ENCODE results near the gene PTGES. TPM values are rescaled to one million over a fixed set of nuclear protein-coding genes. Genes with fewer than 3 reads are reported as not detected.

PTGES gene
- total and polyA plus RNA-seq, 9 of the 15 experiments (the other 6 are each of a cell fraction or from before 2014, with no cell fraction given), result 0.13 TPM; not detected in 8

DNA sequence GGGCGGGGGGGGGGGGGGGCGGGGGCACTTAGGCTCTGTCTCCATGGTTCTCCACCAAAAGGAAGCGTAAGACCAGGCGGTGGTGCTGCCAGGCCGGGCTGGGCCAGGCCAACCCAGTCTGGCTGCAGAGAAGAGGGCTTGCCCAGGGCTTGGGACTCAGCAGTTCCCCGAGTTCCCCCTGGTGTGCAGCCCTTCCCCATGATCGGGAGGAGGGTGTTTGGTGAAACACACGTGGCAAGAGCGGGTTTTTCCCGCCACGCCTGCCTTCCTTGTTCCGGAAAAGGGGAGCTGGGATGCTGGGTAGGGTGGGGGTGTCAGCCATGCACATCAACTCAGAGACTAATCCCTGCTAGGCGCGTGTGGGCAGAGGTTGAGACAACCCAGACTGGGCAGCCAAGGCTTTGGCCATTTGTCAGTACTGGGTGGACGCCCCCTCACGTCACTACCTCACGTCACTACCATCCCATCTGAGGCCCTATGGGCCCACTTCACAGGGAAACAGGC lies 54.5 kb downstream of the PTGES start (continued):
- TF ChIP-seq ZBTB49 (CRISPR knock-in tag; IDR thresholded peaks at IDR 0.05; ENCODE audit: borderline replicate concordance) (no peak), BCLAF1 (IDR thresholded peaks at IDR 0.05; ENCODE audit: borderline replicate concordance in 1 of 2, control insufficient read depth in 1 of 2, low read depth in 2 of 2, low read length in 1 of 2) (no peak), HDGF (IDR thresholded peaks at IDR 0.05) (no peak), ATF1 (CRISPR knock-in tag; IDR thresholded peaks at IDR 0.05) (no peak), ATF1 (tag; IDR thresholded peaks at IDR 0.05) (peak; percentile 63), SRSF9 (IDR thresholded peaks at IDR 0.05; ENCODE audit: borderline replicate concordance, low read depth, low read length) (no peak), ZNF316 (IDR thresholded peaks at IDR 0.05) (no peak), KLF1 (tag; IDR thresholded peaks at IDR 0.05) (no peak), CREM (IDR thresholded peaks at IDR 0.05; ENCODE audit: low read depth) (peak; percentile 40; the same call in 1 of the 2 replicates), USF1 (CRISPR knock-in tag; IDR thresholded peaks at IDR 0.05) (peak; percentile 32; the same call in 1 of the 2 replicates), HMG20A (CRISPR knock-in tag; conservative IDR thresholded peaks at IDR 0.05) (no peak), CTBP1 (IDR thresholded peaks at IDR 0.05; ENCODE audit: borderline replicate concordance) (no peak), HMG20B (CRISPR knock-in tag; IDR thresholded peaks at IDR 0.05) (no peak), RBM34 (IDR thresholded peaks at IDR 0.05; ENCODE audit: borderline replicate concordance, insufficient read depth, low read length) (no peak), KDM1A (IDR thresholded peaks at IDR 0.05) (no peak), SRF (CRISPR knock-in tag; IDR thresholded peaks at IDR 0.05) (no peak), ARID1B (IDR thresholded peaks at IDR 0.05) (no peak), SRSF7 (optimal IDR thresholded peaks at IDR 0.05; ENCODE audit: low read depth, low read length) (no peak)
- TF ChIP-seq, protein P1, sequence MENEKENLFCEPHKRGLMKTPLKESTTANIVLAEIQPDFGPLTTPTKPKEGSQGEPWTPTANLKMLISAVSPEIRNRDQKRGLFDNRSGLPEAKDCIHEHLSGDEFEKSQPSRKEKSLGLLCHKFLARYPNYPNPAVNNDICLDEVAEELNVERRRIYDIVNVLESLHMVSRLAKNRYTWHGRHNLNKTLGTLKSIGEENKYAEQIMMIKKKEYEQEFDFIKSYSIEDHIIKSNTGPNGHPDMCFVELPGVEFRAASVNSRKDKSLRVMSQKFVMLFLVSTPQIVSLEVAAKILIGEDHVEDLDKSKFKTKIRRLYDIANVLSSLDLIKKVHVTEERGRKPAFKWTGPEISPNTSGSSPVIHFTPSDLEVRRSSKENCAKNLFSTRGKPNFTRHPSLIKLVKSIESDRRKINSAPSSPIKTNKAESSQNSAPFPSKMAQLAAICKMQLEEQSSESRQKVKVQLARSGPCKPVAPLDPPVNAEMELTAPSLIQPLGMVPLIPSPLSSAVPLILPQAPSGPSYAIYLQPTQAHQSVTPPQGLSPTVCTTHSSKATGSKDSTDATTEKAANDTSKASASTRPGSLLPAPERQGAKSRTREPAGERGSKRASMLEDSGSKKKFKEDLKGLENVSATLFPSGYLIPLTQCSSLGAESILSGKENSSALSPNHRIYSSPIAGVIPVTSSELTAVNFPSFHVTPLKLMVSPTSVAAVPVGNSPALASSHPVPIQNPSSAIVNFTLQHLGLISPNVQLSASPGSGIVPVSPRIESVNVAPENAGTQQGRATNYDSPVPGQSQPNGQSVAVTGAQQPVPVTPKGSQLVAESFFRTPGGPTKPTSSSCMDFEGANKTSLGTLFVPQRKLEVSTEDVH (IDR thresholded peaks at IDR 0.05; ENCODE audit: low read depth, partially characterized antibody), result peak; percentile 52
- TF ChIP-seq, protein P2, sequence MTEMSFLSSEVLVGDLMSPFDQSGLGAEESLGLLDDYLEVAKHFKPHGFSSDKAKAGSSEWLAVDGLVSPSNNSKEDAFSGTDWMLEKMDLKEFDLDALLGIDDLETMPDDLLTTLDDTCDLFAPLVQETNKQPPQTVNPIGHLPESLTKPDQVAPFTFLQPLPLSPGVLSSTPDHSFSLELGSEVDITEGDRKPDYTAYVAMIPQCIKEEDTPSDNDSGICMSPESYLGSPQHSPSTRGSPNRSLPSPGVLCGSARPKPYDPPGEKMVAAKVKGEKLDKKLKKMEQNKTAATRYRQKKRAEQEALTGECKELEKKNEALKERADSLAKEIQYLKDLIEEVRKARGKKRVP (CRISPR knock-in tag; IDR thresholded peaks at IDR 0.05), result no peak
